Endothelial cell of umbilical vein (primary cell): ENCODE measurements around the gene TCN2. TPM values are rescaled to one million over a fixed set of nuclear protein-coding genes. Genes with fewer than 3 reads are reported as not detected.

Source experiments
- BruUV-seq: library from RNA; stranded (reverse); fragments of 400-500 nt; replicated peaks from 2 replicates; lab custom pipeline; 2021; lab: Mats Ljungman, UMichigan
- CTCF ChIA-PET: fragments of 300-600, 350-600 bp; sonication (Branson Sonifier 250); formaldehyde crosslinking; loops from one replicate; lab custom pipeline; 2021; ENCODE audit warnings: antibody characterized with exemption, inconsistent platforms; lab: Charles Lee
- POLR2A ChIA-PET: fragments of 300-600, 350-600 bp; sonication (Branson Sonifier 250); formaldehyde crosslinking; loops from one replicate; lab custom pipeline; 2021; ENCODE audit warnings: antibody characterized with exemption, inconsistent platforms; lab: Charles Lee
- DNase-seq: peaks from one replicate; pipeline ENCODE4 v3.0.0-alpha.2; 2011; ENCODE audit warnings: low read depth, low spot score
- FAIRE-seq: peaks from 2 replicates; lab custom pipeline; 2011; peaks lifted over from hg19 to GRCh38; lab: Jason Lieb, UNC
- H2AFZ ChIP-seq: 2 replicates; pipeline ENCODE4 v1.6.0; 2012; ENCODE audit warnings: low read depth, low read length, control low read depth, inconsistent platforms
- H3K27ac ChIP-seq: 2 replicates; pipeline ENCODE4 v1.5.1; 2011; ENCODE audit warnings: low read depth, mild to moderate bottlenecking, control low read depth, low read length, moderate library complexity; ENCODE audit not compliant: insufficient read depth
- H3K27me3 ChIP-seq, 2 experiments: 2 replicates each; pipeline versions ENCODE4 v1.6.0 to v1.6.1; 2011; ENCODE audit warnings: low read length in 2 of 2, mixed read lengths in 1 of 2; ENCODE audit not compliant: control insufficient read depth in 2 of 2, insufficient read depth in 2 of 2
- H3K36me3 ChIP-seq, 2 experiments: 2 replicates in 1 of 2; 3 replicates in 1 of 2; pipeline ENCODE4 v1.5.1; 2011; ENCODE audit warnings: low read length in 2 of 2, mild to moderate bottlenecking in 1 of 2, moderate library complexity in 1 of 2; ENCODE audit not compliant: control insufficient read depth in 2 of 2, insufficient read depth in 2 of 2; ENCODE audit errors: extremely low read depth in 1 of 2
- H3K4me1 ChIP-seq: 3 replicates; pipeline ENCODE4 v1.5.1; 2011; ENCODE audit warnings: mild to moderate bottlenecking, low read length; ENCODE audit not compliant: control insufficient read depth, insufficient read depth; ENCODE audit errors: extremely low read depth
- H3K4me2 ChIP-seq: 2 replicates; pipeline ENCODE4 v1.6.1; 2011; ENCODE audit warnings: low read length, control low read depth, mixed read lengths; ENCODE audit not compliant: insufficient read depth
- H3K4me3 ChIP-seq, 3 experiments: fragments of 200-600 bp in 1 of 3; sonication (generic), shearing (Covaris generic) in 1 of 3; replicated peaks in 1 of 3; 2 replicates each; pipeline ENCODE4 v1.5.1; 2011 to 2016; ENCODE audit warnings: control low read depth in 3 of 3, low read length in 3 of 3, mild to moderate bottlenecking in 2 of 3, inconsistent platforms in 1 of 3, low read depth in 1 of 3, moderate library complexity in 1 of 3; ENCODE audit not compliant: insufficient read depth in 1 of 3
- H3K79me2 ChIP-seq: 2 replicates; pipeline ENCODE4 v1.6.0; 2012; ENCODE audit warnings: low read length, inconsistent platforms; ENCODE audit not compliant: control insufficient read depth, insufficient read depth
- H3K9ac ChIP-seq: replicated peaks from 2 replicates; pipeline ENCODE3; 2011; ENCODE audit warnings: low read length, control low read depth; ENCODE audit not compliant: insufficient read depth; ENCODE audit errors: extremely low read depth
- H3K9me1 ChIP-seq: replicated peaks from 3 replicates; pipeline ENCODE4 v1.6.0; 2011; ENCODE audit warnings: mild to moderate bottlenecking, low read length; ENCODE audit not compliant: control insufficient read depth, insufficient read depth; ENCODE audit errors: extremely low read depth
- H3K9me3 ChIP-seq: replicated peaks from 2 replicates; pipeline ENCODE4 v1.5.1; 2012; ENCODE audit warnings: low read length, inconsistent platforms; ENCODE audit not compliant: control insufficient read depth, insufficient read depth
- H4K20me1 ChIP-seq: replicated peaks from 2 replicates; pipeline ENCODE3; 2011; ENCODE audit warnings: mild to moderate bottlenecking, low read length; ENCODE audit not compliant: control insufficient read depth, insufficient read depth; ENCODE audit errors: extremely low read depth
- CTCF ChIP-seq, 2 donors: IDR thresholded peaks; 1 replicate in 1 of 2; 2 replicates in 1 of 2; pipeline ENCODE4 v1.5.1; 2011; ENCODE audit warnings: low read length in 2 of 2, mild to moderate bottlenecking in 2 of 2, moderate library complexity in 2 of 2, control low read depth in 1 of 2, inconsistent platforms in 1 of 2, low read depth in 1 of 2; ENCODE audit not compliant: insufficient read depth in 1 of 2; ENCODE audit errors: extremely low read depth in 1 of 2
- EZH2 ChIP-seq: IDR thresholded peaks from 2 replicates; pipeline ENCODE4 v1.6.1; 2012; ENCODE audit warnings: borderline replicate concordance, low read depth, mild to moderate bottlenecking, moderate library complexity, low read length, inconsistent platforms; ENCODE audit not compliant: severe bottlenecking
- FOS ChIP-seq: IDR thresholded peaks from 2 replicates; pipeline ENCODE4 v1.6.1; 2011; ENCODE audit warnings: mild to moderate bottlenecking, low read length, moderate library complexity, borderline replicate concordance; ENCODE audit not compliant: insufficient read depth
- GATA2 ChIP-seq: IDR thresholded peaks from 2 replicates; pipeline ENCODE4 v1.7.0; 2011; ENCODE audit warnings: low read depth, mild to moderate bottlenecking, moderate library complexity, mixed read lengths, low read length; ENCODE audit not compliant: insufficient read length, insufficient read depth
- JUN ChIP-seq: IDR thresholded peaks from 2 replicates; pipeline ENCODE4 v1.6.1; 2011; ENCODE audit warnings: borderline replicate concordance, low read depth; ENCODE audit not compliant: insufficient read length, insufficient read depth
- MAX ChIP-seq: IDR thresholded peaks from 2 replicates; pipeline ENCODE4 v1.6.1; 2011; ENCODE audit not compliant: insufficient read depth, insufficient read length
- MYC ChIP-seq: IDR thresholded peaks from one replicate; pipeline ENCODE4 v1.6.1; 2011; ENCODE audit warnings: mild to moderate bottlenecking, low read depth, low read length
- POLR2A ChIP-seq: IDR thresholded peaks from 2 replicates; pipeline ENCODE4 v1.6.1; 2012; ENCODE audit warnings: low read depth, mild to moderate bottlenecking, control low read depth, low read length
- POLR2AphosphoS5 ChIP-seq: IDR thresholded peaks from 2 replicates; pipeline ENCODE4 v1.6.1; 2012; ENCODE audit warnings: low read depth, mild to moderate bottlenecking, control low read depth, low read length, moderate library complexity; ENCODE audit not compliant: insufficient read depth
- dilution Hi-C: fragments of 300-500 bp; cut with MboI; formaldehyde crosslinking; loops from one replicate; pipeline ENCODE4 v1.15.0; 2019; ENCODE audit warnings: low sequenced_read_pairs; ENCODE audit not compliant: extremely low pct_ligation_motif_present
- intact Hi-C: fragments of 100-400 bp; cut with micrococcal nuclease; formaldehyde crosslinking; loops from one replicate; pipeline ENCODE4 v1.10.0; 2022
- polyA plus RNA-seq, 4 experiments: library from polyadenylated mRNA; depleted of rRNA in 3 of 4; stranded (reverse) in 3 of 4; unstranded in 1 of 4; fragments of >200 nt; gene quantifications; 2 replicates each; pipeline versions ENCODE4 v1.2.1 to v1.2.3, GENCODE V29; 2011 to 2012; ENCODE audit warnings: missing spikeins in 1 of 4
- total RNA-seq: library from RNA; stranded (reverse); gene quantifications from 2 replicates; pipeline ENCODE4 v1.2.3, GENCODE V29; 2021

TCN2 gene
- total and polyA plus RNA-seq, 2 donors (not counting 3 experiments of a cell fraction or from before 2014, with no cell fraction given), result 80.6 to 188 TPM

GRCh38 chr22:30674482-30674881, 67.5 kb downstream of the TCN2 start:
- H2AFZ ChIP-seq, result no peak overlapping the region
- no peaks in the 10 kb centered on the region for H3K9me1 ChIP-seq
- no peaks in the 10 kb centered on the region for H3K36me3 ChIP-seq
- BruUV-seq, result no TSS peak
- no peak overlapping the region for H3K9ac ChIP-seq
- H3K9me3 ChIP-seq, result no peaks in the 10 kb centered on the region
- intact Hi-C loops (no loop called here), dilution Hi-C loops (no loop called here)
- FAIRE-seq (no peak), DNase-seq (no peak)
- H3K4me2 ChIP-seq, result no peak overlapping the region
- POLR2A ChIA-PET, result no interaction called here
- H3K4me3 ChIP-seq, result no peak overlapping the region
- H3K27me3 ChIP-seq, result no peaks in the 10 kb centered on the region
- no peak overlapping the region for H3K27ac ChIP-seq
- no peaks in the 10 kb centered on the region for H3K79me2 ChIP-seq
- peaks cover 7% of the 10 kb centered on the region for H3K4me1 ChIP-seq
- H4K20me1 ChIP-seq, result no peaks in the 10 kb centered on the region
- CTCF ChIA-PET, result interaction anchor here (1.5 to 1.6 kb wide), 2 partner anchors 40 to 80 kb away, joined by 4 to 6 read pairs; no protein-coding TSS in a partner anchor
- TF ChIP-seq FOS (no peak), MAX (no peak), JUN (no peak), EZH2 (no peak), POLR2AphosphoS5 (no peak), CTCF (IDR thresholded peaks at IDR 0.05; ENCODE audit: extremely low read depth in 1 of 2, insufficient read depth in 1 of 2, low read depth in 1 of 2, low read length in 2 of 2) (no peak), GATA2 (no peak), MYC (no peak), POLR2A (no peak)
